OCI-LY7 (cell line): Measurements from ENCODE around the gene SST. TPM values are rescaled to one million over a fixed set of nuclear protein-coding genes. Genes with fewer than 3 reads are reported as not detected.

ENCODE experiments used
- Bru-seq: library from RNA; stranded (reverse); fragments of 400-500 nt; gene quantifications from one replicate; lab custom pipeline; 2021; lab: Mats Ljungman, UMichigan
- BruChase-seq, 2 experiments: library from RNA; stranded (reverse); fragments of 400-500 nt; gene quantifications; one replicate each; lab custom pipeline; 2021; lab: Mats Ljungman, UMichigan
- BruUV-seq: library from RNA; stranded (reverse); fragments of 400-500 nt; replicated peaks from 2 replicates; lab custom pipeline; 2021; lab: Mats Ljungman, UMichigan
- CTCF ChIA-PET: fragments of 300-600 bp; sonication (Branson Sonifier 250); formaldehyde crosslinking; loops from one replicate; lab custom pipeline; 2022; ENCODE audit warnings: antibody characterized with exemption; ENCODE audit not compliant: unreplicated experiment; lab: Charles Lee
- POLR2A ChIA-PET: fragments of 300-600 bp; sonication (Branson Sonifier 250); formaldehyde crosslinking; loops from one replicate; lab custom pipeline; 2022; ENCODE audit warnings: antibody characterized with exemption; lab: Charles Lee
- DNase-seq: peaks from one replicate; pipeline ENCODE4 v3.0.0-alpha.2; 2015; ENCODE audit warnings: low spot score
- H2AFZ ChIP-seq: fragments of 200-600 bp; sonication (generic), shearing (Covaris generic); 2 replicates; pipeline ENCODE4 v1.6.1; 2014; ENCODE audit warnings: mild to moderate bottlenecking, antibody characterized with exemption, low read length, moderate library complexity
- H3K27ac ChIP-seq: fragments of 200-600 bp; sonication (generic); 2 replicates; pipeline ENCODE4 v1.5.1; 2014; ENCODE audit warnings: mixed run types, low read depth, mild to moderate bottlenecking, moderate library complexity, low read length, inconsistent platforms; ENCODE audit not compliant: poor library complexity, severe bottlenecking
- H3K36me3 ChIP-seq: fragments of 200-600 bp; sonication (generic); 2 replicates; pipeline ENCODE4 v1.6.1; 2014; ENCODE audit warnings: mild to moderate bottlenecking, antibody characterized with exemption, low read length, moderate library complexity, mixed read lengths; ENCODE audit not compliant: insufficient read depth
- H3K4me1 ChIP-seq: fragments of 200-600 bp; sonication (generic); 2 replicates; pipeline ENCODE4 v1.5.1; 2014; ENCODE audit warnings: mild to moderate bottlenecking, low read length; ENCODE audit not compliant: insufficient read depth, poor library complexity, severe bottlenecking
- H3K4me2 ChIP-seq: fragments of 200-600 bp; sonication (generic); 2 replicates; pipeline ENCODE4 v1.6.1; 2014; ENCODE audit warnings: mild to moderate bottlenecking, low read length
- H3K4me3 ChIP-seq: fragments of 200-600 bp; sonication (generic); 2 replicates; pipeline ENCODE4 v1.5.1; 2014; ENCODE audit warnings: mild to moderate bottlenecking, low read depth, low read length; ENCODE audit not compliant: poor library complexity, severe bottlenecking
- H3K79me2 ChIP-seq: fragments of 200-600 bp; sonication (generic); 2 replicates; pipeline ENCODE4 v1.6.1; 2016; ENCODE audit warnings: low read depth, mild to moderate bottlenecking, low read length, moderate library complexity, mixed read lengths; ENCODE audit not compliant: insufficient read depth
- H3K9me2 ChIP-seq: fragments of 200-600 bp; sonication (generic); 2 replicates; pipeline ENCODE4 v1.6.1; 2016; ENCODE audit warnings: mild to moderate bottlenecking, low read length, mixed read lengths; ENCODE audit not compliant: insufficient read depth
- H3K9me3 ChIP-seq: fragments of 200-600 bp; sonication (generic); 2 replicates; pipeline ENCODE4 v1.6.1; 2014; ENCODE audit warnings: mild to moderate bottlenecking, mixed run types, low read length, mixed read lengths
- H4K20me1 ChIP-seq: fragments of 200-600 bp; sonication (generic); 2 replicates; pipeline ENCODE4 v1.6.1; 2014; ENCODE audit warnings: mild to moderate bottlenecking, antibody characterized with exemption, low read length, moderate library complexity, mixed read lengths; ENCODE audit not compliant: insufficient read depth
- CTCF ChIP-seq: fragments of 200-600 bp; sonication (generic); conservative IDR thresholded peaks from 2 replicates; pipeline ENCODE4 v1.5.1; 2014; ENCODE audit warnings: mild to moderate bottlenecking, antibody characterized with exemption, low read length, moderate library complexity, mixed read lengths
- EZH2phosphoT487 ChIP-seq: fragments of 200-600 bp; sonication (generic); IDR thresholded peaks from 2 replicates; pipeline ENCODE4 v1.6.1; 2018; ENCODE audit warnings: low read depth, borderline replicate concordance, mild to moderate bottlenecking, mixed run types, antibody characterized with exemption, low read length, moderate library complexity, mixed read lengths
- intact Hi-C: fragments of 100-400 bp; cut with micrococcal nuclease; formaldehyde crosslinking; loops from one replicate; pipeline ENCODE4 v1.10.0; 2022; ENCODE audit not compliant: unreplicated experiment
- long read RNA-seq: library from polyadenylated mRNA; stranded (forward); transcript quantifications from one replicate; pipeline ENCODE4 v2.0.0, GENCODE V29; 2022
- total RNA-seq, 2 experiments: library from RNA; depleted of rRNA in 1 of 2; stranded (reverse); fragments of >200 nt in 1 of 2; shearing (Covaris generic) in 1 of 2; gene quantifications; 2 replicates each; pipeline ENCODE4 v1.2.3, GENCODE V29; 2014 to 2022

The SST gene
- not detected in 2 replicates for total RNA-seq (2014; rRNA removed; shearing (Covaris generic))
- total RNA-seq (2022) = not detected in 2 replicates
- Bru-seq, nascent RNA = not detected
- BruChase-seq, experiment 1, labeled RNA remaining after a 6-hour chase = not detected
- BruChase-seq, experiment 2, labeled RNA remaining after a 2-hour chase = not detected
- long read RNA-seq = 0 reads

GRCh38 chr3:187669675-187670504, at the start of gene SST:
SST (minus strand) TSS chr3:187670394; CDS start chr3:187670291, 103 bp downstream.
- H3K4me2 ChIP-seq = no peak within 1 kb of the TSS
- H3K9me2 ChIP-seq = no peaks in the 10 kb centered on the region
- TF ChIP-seq EZH2phosphoT487 = no peak
- no peak for TF ChIP-seq CTCF
- H3K79me2 ChIP-seq = no peaks in the 10 kb centered on the region
- H3K9me3 ChIP-seq = no peaks in the 10 kb centered on the region
- no peak within 1 kb of the TSS for H3K27ac ChIP-seq
- H2AFZ ChIP-seq = no peak within 1 kb of the TSS
- BruUV-seq = no TSS peak
- H4K20me1 ChIP-seq = no peaks in the 10 kb centered on the region
- ChIA-PET POLR2A (no interaction called here), CTCF (interaction anchor here (1.2 kb wide), 1 partner anchor 10 kb away, joined by 4 read pairs; no protein-coding TSS in a partner anchor)
- no peaks in the 10 kb centered on the region for H3K4me1 ChIP-seq
- no peak within 1 kb of the TSS for H3K4me3 ChIP-seq
- intact Hi-C loops = no loop called here
- no peaks in the 10 kb centered on the region for H3K36me3 ChIP-seq
- DNase-seq = no peak

GRCh38 chr3:187719628-187720336, 49.6 kb upstream of the SST start:
- no peak overlapping the region for H3K27ac ChIP-seq
- no peak overlapping the region for H3K4me2 ChIP-seq
- POLR2A ChIA-PET = interaction anchor here (0.6 to 4.1 kb wide), 5 partner anchors 10 to 901 kb away, joined by 3 to 17 read pairs (median 4); no protein-coding TSS in a partner anchor
- no peak overlapping the region for H3K4me3 ChIP-seq
- H3K9me2 ChIP-seq = no peaks in the 10 kb centered on the region
- intact Hi-C loops = no loop called here
- no peak overlapping the region for H2AFZ ChIP-seq
- BruUV-seq = no TSS peak
- H3K36me3 ChIP-seq = peaks cover 49% of the 10 kb centered on the region
- peaks cover 9% of the 10 kb centered on the region for H3K4me1 ChIP-seq
- H3K9me3 ChIP-seq = no peaks in the 10 kb centered on the region
- CTCF ChIA-PET = interaction anchor here (0.8 kb wide), 1 partner anchor 20 kb away, joined by 3 read pairs; no protein-coding TSS in a partner anchor
- H4K20me1 ChIP-seq = 0 out of 2 replicates have a peak, but pooled peaks cover 4% of the 10 kb centered on the region
- no peak for DNase-seq
- TF ChIP-seq CTCF (no peak), EZH2phosphoT487 (no peak)
- H3K79me2 ChIP-seq = no peaks in the 10 kb centered on the region
